ENCODE measurements around the gene LEKR1.

LEKR1 gene

GRCh38 chr3:156997351-156997750 is 171.2 kb downstream of the LEKR1 start:
- no peak for DNase-seq

DNA sequence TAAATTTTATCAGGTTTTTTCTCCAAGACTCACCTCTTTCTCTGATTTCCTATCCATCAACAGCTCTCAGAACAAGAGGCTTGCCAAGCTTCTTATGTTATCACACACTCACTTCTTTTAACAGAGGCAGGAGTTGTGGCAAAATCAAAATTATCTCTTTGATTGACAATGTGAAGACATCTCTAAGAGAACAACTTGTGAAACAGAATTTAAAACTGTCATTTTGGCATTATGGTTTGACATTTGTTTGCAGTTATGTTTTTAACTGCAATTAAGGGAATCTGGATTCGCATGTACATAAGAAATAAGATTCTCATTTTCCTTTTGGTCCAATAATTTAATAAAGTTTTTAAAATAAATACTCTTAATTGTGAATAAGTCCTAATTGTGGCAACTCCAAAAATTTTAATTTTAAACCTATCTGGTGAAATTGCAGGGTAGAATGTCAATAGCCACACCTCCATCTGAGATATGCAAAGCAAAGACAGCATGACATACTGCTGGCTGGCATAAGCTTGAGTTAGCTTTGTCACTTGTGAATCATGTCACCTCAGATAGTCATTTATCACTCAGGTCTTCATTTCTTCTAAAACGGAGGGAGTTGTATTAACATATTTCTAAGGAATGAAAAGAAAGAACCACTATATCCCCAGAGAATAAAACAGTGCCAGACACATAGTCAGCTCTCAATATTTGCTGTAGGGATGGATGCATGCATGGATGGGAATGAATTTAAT is 175.2 kb downstream of the LEKR1 start:
- DNase-seq: no peak

DNA sequence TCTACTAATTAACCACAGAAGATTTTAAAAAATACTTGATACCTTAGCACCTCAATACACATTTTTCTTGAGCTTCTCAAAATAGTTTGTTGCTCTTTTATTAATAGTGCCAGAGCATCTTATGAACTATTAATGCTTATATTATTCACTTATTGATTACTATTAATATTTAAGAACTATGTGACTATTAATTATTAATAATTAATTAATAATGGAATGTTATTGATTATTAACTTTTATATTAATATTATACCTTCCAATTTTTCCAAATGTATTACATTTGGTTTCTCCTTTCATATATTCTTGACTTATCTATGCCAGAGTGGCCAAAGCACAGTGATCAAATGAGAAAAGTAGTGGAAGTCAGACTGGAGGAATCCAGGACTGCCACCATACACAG is 195.5 kb downstream of the LEKR1 start:
- no peak for DNase-seq

GRCh38 chr3:157023226-157023625 is 197.1 kb downstream of the LEKR1 start:
- DNase-seq: no peak

DNA sequence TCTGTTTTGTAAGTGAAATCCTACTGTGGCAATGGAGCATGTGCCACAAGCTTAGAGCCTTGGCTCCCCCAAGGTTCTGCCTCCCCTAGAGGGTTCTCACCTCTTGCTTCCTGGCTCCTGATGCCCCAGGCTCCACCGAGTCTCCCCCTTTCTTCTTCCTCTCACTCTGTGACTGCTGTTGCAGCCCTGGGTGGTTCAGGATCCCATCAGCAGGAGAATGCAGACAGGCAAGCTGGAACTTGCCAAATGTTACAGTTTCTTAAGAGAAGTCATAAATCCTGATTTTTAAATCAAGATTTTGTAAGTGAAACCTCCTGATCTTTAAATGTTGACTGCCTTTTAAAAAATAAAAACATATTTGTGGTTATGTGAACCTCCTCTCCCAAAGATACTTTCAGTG is 199.9 kb downstream of the LEKR1 start:
- no peak for DNase-seq

DNA sequence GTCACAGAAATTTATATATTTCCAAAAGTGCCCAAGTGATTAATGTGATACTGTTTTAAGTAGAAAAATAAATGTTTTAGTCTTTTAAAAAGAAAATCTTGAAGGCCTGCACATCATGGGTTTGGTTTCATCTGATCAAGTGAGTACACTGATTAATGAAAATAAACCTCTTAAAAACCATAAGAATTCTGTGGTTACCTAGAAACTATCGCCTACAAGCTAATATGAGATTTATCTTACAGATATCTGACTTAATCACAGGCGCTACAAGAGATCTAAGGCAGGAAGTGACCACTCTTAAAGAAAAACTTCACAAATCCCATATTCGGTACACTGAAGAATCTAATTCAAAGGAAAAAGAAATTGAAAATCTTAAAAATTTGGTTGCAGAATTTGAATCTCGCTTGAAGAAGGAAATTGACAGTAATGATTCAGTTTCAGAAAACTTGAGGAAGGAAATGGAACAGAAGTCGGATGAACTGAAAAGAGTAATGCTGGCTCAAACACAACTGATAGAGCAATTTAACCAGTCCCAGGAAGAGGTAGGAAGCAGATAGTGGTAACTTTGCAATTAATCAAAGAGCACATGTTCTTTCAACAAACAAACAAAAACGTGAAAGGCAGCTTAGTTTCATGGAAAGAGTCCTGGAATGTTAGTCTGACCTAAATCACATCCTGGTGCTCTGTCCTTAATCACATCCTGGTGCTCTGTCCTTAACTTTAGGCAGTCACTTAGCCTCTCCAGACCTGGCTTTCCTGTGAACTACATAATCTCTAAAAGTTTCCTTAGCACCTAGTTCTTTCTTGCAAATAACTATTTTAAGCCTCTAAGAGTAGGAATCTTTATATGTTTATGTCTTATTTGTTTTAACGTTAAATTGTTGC is 201.9 kb downstream of the LEKR1 start:
- DNase-seq: no peak

- DNase-seq: no peak
Observed at GRCh38 chr3:157029365-157029790, 203.2 kb downstream of the LEKR1 start.

GRCh38 chr3:157030712-157031111 is 204.6 kb downstream of the LEKR1 start:
- no peak for DNase-seq

GRCh38 chr3:157033001-157033400 is 206.8 kb downstream of the LEKR1 start:
- no peak for DNase-seq

- DNase-seq: no peak
Observed at GRCh38 chr3:157040456-157040855, 214.3 kb downstream of the LEKR1 start.

GRCh38 chr3:157042226-157042625 is 216.1 kb downstream of the LEKR1 start:
- no peak for DNase-seq

DNA sequence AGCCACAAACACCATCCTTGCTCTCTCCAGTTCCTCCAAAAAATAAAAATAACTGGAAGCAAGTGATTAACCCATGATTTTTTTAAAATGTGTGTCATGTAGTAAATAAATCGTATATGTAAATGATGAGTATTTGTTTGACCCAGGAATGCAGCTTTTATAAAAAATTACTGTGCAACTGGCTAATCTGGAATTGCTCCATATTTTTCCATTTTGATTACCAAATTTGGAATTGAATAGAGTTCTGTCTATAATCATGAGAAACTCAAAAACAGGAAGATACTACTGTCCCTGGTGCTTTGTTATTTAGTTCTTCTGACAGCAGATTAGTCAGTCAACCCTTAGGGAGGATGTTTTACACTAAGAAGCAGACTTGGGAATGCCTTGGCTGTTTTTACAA is 217.6 kb downstream of the LEKR1 start:
- DNase-seq: no peak

DNA sequence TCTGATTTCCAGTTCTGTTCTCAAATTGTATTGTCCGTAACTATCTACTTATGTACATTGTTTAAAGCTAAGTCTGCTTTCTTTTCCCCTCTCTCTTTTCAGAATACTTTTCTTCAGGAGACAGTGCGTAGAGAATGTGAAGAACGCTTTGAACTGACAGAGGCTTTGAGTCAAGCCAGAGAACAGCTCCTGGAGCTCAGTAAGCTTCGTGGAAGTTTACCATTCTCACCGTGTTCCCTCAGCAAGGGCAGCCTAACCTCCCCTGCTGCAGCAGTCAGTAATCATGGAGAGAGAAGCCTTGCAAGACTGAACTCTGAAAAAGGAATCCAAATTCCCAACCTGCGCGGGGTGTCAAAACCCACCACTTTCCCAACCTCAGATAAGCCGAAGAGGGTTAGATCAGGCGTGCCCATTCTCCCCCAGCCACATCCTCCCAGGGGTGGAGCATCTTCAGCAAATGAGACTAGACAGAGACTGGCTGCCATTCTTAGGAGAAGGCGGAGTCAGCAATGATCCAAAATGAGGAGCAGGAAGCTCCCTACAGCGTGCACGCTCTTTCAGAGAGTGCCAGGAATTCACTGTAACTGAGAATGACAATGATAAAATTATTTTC is 219.2 kb downstream of the LEKR1 start:
- DNase-seq: no peak

DNA sequence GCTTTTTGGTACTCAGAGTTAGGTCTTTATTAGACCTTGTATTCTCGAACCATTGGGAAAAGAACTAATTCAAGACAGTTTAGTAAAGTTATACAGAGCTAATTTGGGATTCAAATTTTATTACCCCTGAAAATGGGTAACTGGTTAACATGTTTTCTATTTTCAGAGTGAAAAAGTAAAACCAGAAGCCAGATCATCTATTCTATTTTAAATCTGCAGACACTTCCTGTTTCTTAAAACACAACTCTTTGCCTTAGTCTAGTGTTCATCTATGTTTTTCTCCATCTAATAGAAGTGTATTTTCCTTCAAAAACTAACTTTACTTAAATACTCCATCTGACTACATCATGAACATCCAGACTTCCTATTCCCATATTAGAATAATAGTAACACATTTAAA is 220.4 kb downstream of the LEKR1 start:
- no peak for DNase-seq

DNA sequence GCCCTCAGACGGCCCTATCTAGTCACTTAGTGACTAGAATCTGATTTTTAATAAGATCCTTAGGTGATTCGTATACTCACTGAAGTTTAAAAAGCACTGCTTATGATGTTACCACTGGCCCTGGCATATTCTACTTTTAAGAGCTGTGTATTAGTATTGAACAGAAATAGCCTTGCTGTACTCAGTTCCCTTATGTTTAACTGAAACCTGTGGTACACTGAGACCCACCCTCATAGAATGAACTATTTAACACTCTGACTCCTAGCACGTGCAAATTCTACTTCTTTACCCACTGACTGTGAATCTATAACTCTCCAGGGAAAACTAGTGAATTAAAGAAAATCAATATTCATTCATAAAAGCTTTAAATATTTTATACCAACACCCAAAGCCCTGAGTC is 224.9 kb downstream of the LEKR1 start:
- DNase-seq: no peak

- no peak for DNase-seq
Observed at GRCh38 chr3:157051591-157051990, 225.4 kb downstream of the LEKR1 start.

- DNase-seq: no peak
Observed at GRCh38 chr3:157056035-157056434, 229.9 kb downstream of the LEKR1 start.

GRCh38 chr3:157058392-157059071 is 232.4 kb downstream of the LEKR1 start:
- DNase-seq: no peak

GRCh38 chr3:157059181-157059580 is 233.0 kb downstream of the LEKR1 start:
- no peak for DNase-seq

GRCh38 chr3:157059661-157060060 is 233.5 kb downstream of the LEKR1 start:
- DNase-seq: no peak

GRCh38 chr3:157061265-157061664 is 235.1 kb downstream of the LEKR1 start:
- no peak for DNase-seq

- no peak for DNase-seq
Observed at GRCh38 chr3:157063469-157063868, 237.3 kb downstream of the LEKR1 start.

- DNase-seq: no peak
Observed at GRCh38 chr3:157063926-157064325, 237.8 kb downstream of the LEKR1 start.

Measured in CD4-positive, alpha-beta T cell treated with Interleukin-17A for 1 hour (primary cell).